Loucy (cell line): Measurements from ENCODE around the gene AKIP1.

Experiments
- H2AFZ ChIP-seq: fragments of 200-600 bp; sonication (generic); 2 replicates; pipeline ENCODE4 v1.6.0; 2016; ENCODE audit warnings: antibody characterized with exemption, mild to moderate bottlenecking, low read length, moderate library complexity
- H3F3A ChIP-seq: fragments of 200-600 bp; 2 replicates; pipeline ENCODE4 v1.6.0; 2016; ENCODE audit warnings: antibody characterized with exemption, low read depth, mild to moderate bottlenecking
- H3K27me3 ChIP-seq: fragments of 200-600 bp; sonication (generic); 2 replicates; pipeline ENCODE4 v1.6.1; 2014; ENCODE audit warnings: low read length, mild to moderate bottlenecking; ENCODE audit not compliant: insufficient read depth, poor library complexity, severe bottlenecking
- H3K36me3 ChIP-seq: fragments of 200-600 bp; sonication (generic); 2 replicates; pipeline ENCODE4 v1.6.1; 2016; ENCODE audit warnings: low read length; ENCODE audit not compliant: insufficient read depth
- H3K4me1 ChIP-seq: fragments of 200-600 bp; sonication (generic); 2 replicates; pipeline ENCODE4 v1.5.1; 2014; ENCODE audit warnings: low read length, mild to moderate bottlenecking; ENCODE audit not compliant: insufficient read depth, poor library complexity, severe bottlenecking
- H3K4me2 ChIP-seq: fragments of 200-600 bp; sonication (generic); 2 replicates; pipeline ENCODE4 v1.6.0; 2014; ENCODE audit warnings: antibody characterized with exemption, low read length, low read depth, mild to moderate bottlenecking; ENCODE audit not compliant: poor library complexity, severe bottlenecking
- H3K4me3 ChIP-seq: fragments of 200-600 bp; sonication (generic); 2 replicates; pipeline ENCODE4 v1.5.1; 2014; ENCODE audit warnings: low read length, mild to moderate bottlenecking, mixed read lengths; ENCODE audit not compliant: poor library complexity, severe bottlenecking
- H3K79me2 ChIP-seq: fragments of 200-600 bp; sonication (generic); 2 replicates; pipeline ENCODE4 v1.6.1; 2014; ENCODE audit warnings: low read length; ENCODE audit not compliant: insufficient read depth
- H3K9ac ChIP-seq: fragments of 200-600 bp; sonication (generic); 2 replicates; pipeline ENCODE4 v1.6.0; 2014; ENCODE audit warnings: mild to moderate bottlenecking, low read depth, low read length, moderate library complexity; ENCODE audit not compliant: poor library complexity, severe bottlenecking
- H3K9me2 ChIP-seq: fragments of 200-600 bp; sonication (generic); replicated peaks from 2 replicates; pipeline ENCODE4 v1.6.1; 2016; ENCODE audit warnings: low read depth, low read length, mixed read lengths
- H3K9me3 ChIP-seq: fragments of 200-600 bp; sonication (generic); 2 replicates; pipeline ENCODE4 v1.6.1; 2014; ENCODE audit warnings: mild to moderate bottlenecking, antibody characterized with exemption, low read length, low read depth; ENCODE audit not compliant: insufficient read depth
- H4K20me1 ChIP-seq: fragments of 200-600 bp; sonication (generic); 2 replicates; pipeline ENCODE4 v1.6.0; 2014; ENCODE audit warnings: antibody characterized with exemption, low read length, mild to moderate bottlenecking; ENCODE audit not compliant: insufficient read depth, poor library complexity, severe bottlenecking
- EZH2phosphoT487 ChIP-seq: fragments of 200-600 bp; IDR thresholded peaks from 2 replicates; pipeline ENCODE4 v1.6.1; 2018; ENCODE audit warnings: antibody characterized with exemption, mild to moderate bottlenecking, moderate library complexity, borderline replicate concordance
- TF ChIP-seq, protein P1 (sequence below): fragments of 200-600 bp; sonication (generic); conservative IDR thresholded peaks from 2 replicates; pipeline ENCODE4 v1.5.1; 2014; ENCODE audit warnings: mild to moderate bottlenecking, antibody characterized with exemption, low read length

The AKIP1 gene

GRCh38 chr11:8947230-8947943, 36.4 kb downstream of the AKIP1 start:
- no peak overlapping the region for H3K4me2 ChIP-seq
- TF ChIP-seq, protein P1, sequence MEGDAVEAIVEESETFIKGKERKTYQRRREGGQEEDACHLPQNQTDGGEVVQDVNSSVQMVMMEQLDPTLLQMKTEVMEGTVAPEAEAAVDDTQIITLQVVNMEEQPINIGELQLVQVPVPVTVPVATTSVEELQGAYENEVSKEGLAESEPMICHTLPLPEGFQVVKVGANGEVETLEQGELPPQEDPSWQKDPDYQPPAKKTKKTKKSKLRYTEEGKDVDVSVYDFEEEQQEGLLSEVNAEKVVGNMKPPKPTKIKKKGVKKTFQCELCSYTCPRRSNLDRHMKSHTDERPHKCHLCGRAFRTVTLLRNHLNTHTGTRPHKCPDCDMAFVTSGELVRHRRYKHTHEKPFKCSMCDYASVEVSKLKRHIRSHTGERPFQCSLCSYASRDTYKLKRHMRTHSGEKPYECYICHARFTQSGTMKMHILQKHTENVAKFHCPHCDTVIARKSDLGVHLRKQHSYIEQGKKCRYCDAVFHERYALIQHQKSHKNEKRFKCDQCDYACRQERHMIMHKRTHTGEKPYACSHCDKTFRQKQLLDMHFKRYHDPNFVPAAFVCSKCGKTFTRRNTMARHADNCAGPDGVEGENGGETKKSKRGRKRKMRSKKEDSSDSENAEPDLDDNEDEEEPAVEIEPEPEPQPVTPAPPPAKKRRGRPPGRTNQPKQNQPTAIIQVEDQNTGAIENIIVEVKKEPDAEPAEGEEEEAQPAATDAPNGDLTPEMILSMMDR, result no peak
- no peak for TF ChIP-seq EZH2phosphoT487
- no peaks in the 10 kb centered on the region for H3K4me1 ChIP-seq
- H3K9me2 ChIP-seq, result no peaks in the 10 kb centered on the region
- no peaks in the 10 kb centered on the region for H3K9me3 ChIP-seq
- no peaks in the 10 kb centered on the region for H3K79me2 ChIP-seq
- no peak overlapping the region for H2AFZ ChIP-seq
- no peaks in the 10 kb centered on the region for H3F3A ChIP-seq
- H3K36me3 ChIP-seq, result peaks cover 44% of the 10 kb centered on the region; the same call in 1 of the 2 replicates
- H4K20me1 ChIP-seq, result no peaks in the 10 kb centered on the region
- no peak overlapping the region for H3K4me3 ChIP-seq
- H3K27me3 ChIP-seq, result no peaks in the 10 kb centered on the region
- no peak overlapping the region for H3K9ac ChIP-seq

- Histone ChIP-seq H3K9ac (no peak overlapping the region), H3K9me2 (no peaks in the 10 kb centered on the region), H3K4me3 (no peak overlapping the region), H3K36me3 (peaks cover 59% of the 10 kb centered on the region; the same call in 1 of the 2 replicates), H2AFZ (no peak overlapping the region), H3K4me1 (no peaks in the 10 kb centered on the region), H3K27me3 (no peaks in the 10 kb centered on the region), H3F3A (no peaks in the 10 kb centered on the region), H3K4me2 (no peak overlapping the region), H3K9me3 (no peaks in the 10 kb centered on the region), H4K20me1 (no peaks in the 10 kb centered on the region), H3K79me2 (no peaks in the 10 kb centered on the region)
- TF ChIP-seq, protein P1, result no peak
- TF ChIP-seq EZH2phosphoT487, result no peak
Observed at GRCh38 chr11:8948886-8949285, 37.9 kb downstream of the AKIP1 start.

GRCh38 chr11:8956860-8957259, 45.9 kb downstream of the AKIP1 start:
- H4K20me1 ChIP-seq, result peaks cover 15% of the 10 kb centered on the region
- peaks cover 17% of the 10 kb centered on the region; the same call in 1 of the 2 replicates for H3K79me2 ChIP-seq
- H3K36me3 ChIP-seq, result peaks cover 31% of the 10 kb centered on the region
- TF ChIP-seq EZH2phosphoT487, result no peak
- TF ChIP-seq, protein P1, result no peak
- no peaks in the 10 kb centered on the region for H3K9me2 ChIP-seq
- peaks cover 9% of the 10 kb centered on the region for H3K4me1 ChIP-seq
- no peak overlapping the region for H2AFZ ChIP-seq
- no peak overlapping the region for H3K9ac ChIP-seq
- no peaks in the 10 kb centered on the region for H3F3A ChIP-seq
- H3K4me3 ChIP-seq, result no peak overlapping the region
- no peaks in the 10 kb centered on the region for H3K9me3 ChIP-seq
- no peaks in the 10 kb centered on the region for H3K27me3 ChIP-seq
- no peak overlapping the region for H3K4me2 ChIP-seq
